ENCODE results near the gene STRN4. TPM values are rescaled to one million over a fixed set of nuclear protein-coding genes. Genes with fewer than 3 reads are reported as not detected.

Gene STRN4
- polyA plus RNA-seq, 1 of the 3 experiments (the other 2 are of a cell fraction) = 92.8 TPM

DNA sequence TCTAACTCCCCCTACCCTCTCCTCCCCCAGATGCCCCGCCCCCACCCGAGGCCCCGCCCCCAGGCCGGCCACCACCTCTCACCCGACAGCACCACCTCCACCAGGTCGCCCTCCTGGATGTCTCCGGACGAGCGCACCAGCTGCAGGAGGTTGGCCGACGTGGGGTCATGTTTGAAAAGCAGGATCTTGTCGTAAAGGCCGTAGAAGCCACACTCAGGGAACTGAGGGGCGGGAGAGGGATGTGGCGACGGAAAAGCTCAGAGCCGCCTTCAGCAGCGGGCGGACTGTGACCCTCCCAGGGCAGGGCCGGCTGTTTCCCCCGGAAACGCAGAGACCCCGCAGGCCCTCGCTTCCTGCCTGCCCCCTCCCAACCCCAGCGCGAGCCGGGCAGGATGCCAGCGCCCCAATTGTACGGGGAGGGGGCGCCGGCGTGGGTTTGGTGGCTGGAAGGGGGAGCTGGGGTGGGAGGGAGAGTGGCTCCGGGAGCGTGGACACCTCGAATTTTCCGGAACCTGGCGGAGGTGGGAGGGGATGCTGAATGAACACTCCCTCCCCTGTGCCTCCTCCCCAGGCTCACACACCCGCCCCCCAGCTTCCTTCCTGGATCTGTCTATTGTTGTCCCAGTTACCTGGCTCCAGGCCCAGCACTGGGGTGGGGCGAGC, 32.3 kb downstream of the STRN4 start:
- Histone ChIP-seq H3K27ac (ENCODE audit: low read depth in 2 of 2, low read length in 1 of 2) (peak overlapping the region; percentile 79 to 91), H3K9me2 (no peaks in the 10 kb centered on the region), H3K4me1 (ENCODE audit: control insufficient read depth in 1 of 2, insufficient read depth in 2 of 2, low read depth in 1 of 2, low read length in 1 of 2) (peaks cover 0 to 19% of the 10 kb centered on the region in 2 experiments; a peak in 2 of 4 replicates)
- TF ChIP-seq TCF12 (IDR thresholded peaks at IDR 0.05) (no peak), TEAD4 (IDR thresholded peaks at IDR 0.05; ENCODE audit: borderline replicate concordance, insufficient read depth) (no peak), MEF2A (IDR thresholded peaks at IDR 0.05; ENCODE audit: borderline replicate concordance, low read depth) (no peak), POLR2AphosphoS5 (IDR thresholded peaks at IDR 0.05; ENCODE audit: low read depth, low read length) (0 out of 2 replicates have a peak, but pooled peaks have one; percentile 32), NFIC (IDR thresholded peaks at IDR 0.05; ENCODE audit: borderline replicate concordance) (peak; percentile 65; the same call in 1 of the 2 replicates), GATA2 (CRISPR knock-in tag; IDR thresholded peaks at IDR 0.05) (no peak), EZH2phosphoT487 (IDR thresholded peaks at IDR 0.05; ENCODE audit: borderline replicate concordance, low read depth) (no peak), PBX3 (IDR thresholded peaks at IDR 0.05) (peak; percentile 26; the same call in 1 of the 2 replicates), FOXJ3 (CRISPR knock-in tag; IDR thresholded peaks at IDR 0.05) (no peak), NRF1 (IDR thresholded peaks at IDR 0.05; ENCODE audit: low read depth, low read length) (no peak), MXI1 (IDR thresholded peaks at IDR 0.05; ENCODE audit: low read depth, low read length) (peak; percentile 29; the same call in 1 of the 2 replicates), ZBTB33 (IDR thresholded peaks at IDR 0.05; ENCODE audit: borderline replicate concordance, low read depth) (no peak), JUND (IDR thresholded peaks at IDR 0.05) (no peak), REST (IDR thresholded peaks at IDR 0.05; ENCODE audit: low read depth, low read length) (no peak), YY1 (IDR thresholded peaks at IDR 0.05; ENCODE audit: low read depth) (no peak), TAF1 (IDR thresholded peaks at IDR 0.05; ENCODE audit: borderline replicate concordance, low read depth, low read length) (no peak), EP300 (IDR thresholded peaks at IDR 0.05; ENCODE audit: borderline replicate concordance in 1 of 2, low read depth in 1 of 2, low read length in 1 of 2) (no peak)
- TF ChIP-seq, protein P1, sequence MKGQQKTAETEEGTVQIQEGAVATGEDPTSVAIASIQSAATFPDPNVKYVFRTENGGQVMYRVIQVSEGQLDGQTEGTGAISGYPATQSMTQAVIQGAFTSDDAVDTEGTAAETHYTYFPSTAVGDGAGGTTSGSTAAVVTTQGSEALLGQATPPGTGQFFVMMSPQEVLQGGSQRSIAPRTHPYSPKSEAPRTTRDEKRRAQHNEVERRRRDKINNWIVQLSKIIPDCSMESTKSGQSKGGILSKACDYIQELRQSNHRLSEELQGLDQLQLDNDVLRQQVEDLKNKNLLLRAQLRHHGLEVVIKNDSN (IDR thresholded peaks at IDR 0.05; ENCODE audit: borderline replicate concordance, low read depth) = no peak
- TF ChIP-seq, protein P2, sequence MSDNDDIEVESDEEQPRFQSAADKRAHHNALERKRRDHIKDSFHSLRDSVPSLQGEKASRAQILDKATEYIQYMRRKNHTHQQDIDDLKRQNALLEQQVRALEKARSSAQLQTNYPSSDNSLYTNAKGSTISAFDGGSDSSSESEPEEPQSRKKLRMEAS (IDR thresholded peaks at IDR 0.05; ENCODE audit: low read depth) = no peak; the same call in 1 of the 2 replicates
- TF ChIP-seq, protein P3, sequence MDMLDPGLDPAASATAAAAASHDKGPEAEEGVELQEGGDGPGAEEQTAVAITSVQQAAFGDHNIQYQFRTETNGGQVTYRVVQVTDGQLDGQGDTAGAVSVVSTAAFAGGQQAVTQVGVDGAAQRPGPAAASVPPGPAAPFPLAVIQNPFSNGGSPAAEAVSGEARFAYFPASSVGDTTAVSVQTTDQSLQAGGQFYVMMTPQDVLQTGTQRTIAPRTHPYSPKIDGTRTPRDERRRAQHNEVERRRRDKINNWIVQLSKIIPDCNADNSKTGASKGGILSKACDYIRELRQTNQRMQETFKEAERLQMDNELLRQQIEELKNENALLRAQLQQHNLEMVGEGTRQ (IDR thresholded peaks at IDR 0.05; ENCODE audit: borderline replicate concordance, low read depth, low read length) = no peak
- TF ChIP-seq, protein P4, sequence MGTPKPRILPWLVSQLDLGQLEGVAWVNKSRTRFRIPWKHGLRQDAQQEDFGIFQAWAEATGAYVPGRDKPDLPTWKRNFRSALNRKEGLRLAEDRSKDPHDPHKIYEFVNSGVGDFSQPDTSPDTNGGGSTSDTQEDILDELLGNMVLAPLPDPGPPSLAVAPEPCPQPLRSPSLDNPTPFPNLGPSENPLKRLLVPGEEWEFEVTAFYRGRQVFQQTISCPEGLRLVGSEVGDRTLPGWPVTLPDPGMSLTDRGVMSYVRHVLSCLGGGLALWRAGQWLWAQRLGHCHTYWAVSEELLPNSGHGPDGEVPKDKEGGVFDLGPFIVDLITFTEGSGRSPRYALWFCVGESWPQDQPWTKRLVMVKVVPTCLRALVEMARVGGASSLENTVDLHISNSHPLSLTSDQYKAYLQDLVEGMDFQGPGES (IDR thresholded peaks at IDR 0.05; ENCODE audit: low read depth, low read length) = no peak

More for the DNA sequence above, 32.3 kb downstream of the STRN4 start:
- Histone ChIP-seq H3K9me3 (no peaks in the 10 kb centered on the region), H3K27me3 (ENCODE audit: insufficient read depth) (no peaks in the 10 kb centered on the region), H3K9ac (peak overlapping the region; percentile 78), H3K79me2 (ENCODE audit: insufficient read depth) (peaks cover 50% of the 10 kb centered on the region), H3K4me2 (peak overlapping the region; percentile 91), H3F3A (replicated peaks; ENCODE audit: insufficient read depth) (peaks cover 17% of the 10 kb centered on the region), H2AFZ (ENCODE audit: low read depth) (peak overlapping the region; percentile 73; the same call in 1 of the 2 replicates), H3K4me3 (ENCODE audit: low read depth in 2 of 2, low read length in 1 of 2) (peak overlapping the region; percentile 85 to 88), H3K36me3 (replicated peaks in 1 of 2; ENCODE audit: control insufficient read depth in 1 of 2, insufficient read depth in 2 of 2, low read length in 1 of 2) (peaks cover 4 to 10% of the 10 kb centered on the region in 2 experiments), H4K20me1 (ENCODE audit: insufficient read depth) (no peaks in the 10 kb centered on the region)
- peak; percentile 96 for DNase-seq
- ChIA-PET CTCF (interaction anchor here (0.6 to 8.4 kb wide), 12 partner anchors 10 to 322 kb away, joined by 3 to 58 read pairs (median 4); partner anchors contain the start of gene DACT3), POLR2A (interaction anchor here (0.6 to 1.2 kb wide), 6 partner anchors 10 to 1999 kb away, joined by 3 to 6 read pairs (median 3); partner anchors contain the start of gene CALM3)
- under 1% methylated on average over 27 of the region's 39 CpGs for WGBS (ENCODE audit: low lambda C conversion rate)
